ENCODE measurements around the gene PTCD1. TPM values are rescaled to one million over a fixed set of nuclear protein-coding genes. Genes with fewer than 3 reads are reported as not detected.
A peak's percentile ranks its signal among the peaks of the same experiment; 100 is the strongest.

PTCD1 gene
- total and polyA plus RNA-seq, 9 of the 15 experiments (the other 6 are each of a cell fraction or from before 2014, with no cell fraction given), result 0.46 to 17.1 (median 6.2) TPM

- TF ChIP-seq ZNF318 (IDR thresholded peaks at IDR 0.05; ENCODE audit: borderline replicate concordance in 1 of 2, low read depth in 1 of 2) (peak in 1 of 2 experiments; percentile 35; a peak in 1 of 4 replicates), DIDO1 (tag; IDR thresholded peaks at IDR 0.05; ENCODE audit: low read depth) (no peak), TCF3 (CRISPR knock-in tag; IDR thresholded peaks at IDR 0.05) (no peak), MTF1 (CRISPR knock-in tag; IDR thresholded peaks at IDR 0.05; ENCODE audit: borderline replicate concordance) (no peak), ZNF316 (IDR thresholded peaks at IDR 0.05) (peak; percentile 53), PRDM10 (IDR thresholded peaks at IDR 0.05; ENCODE audit: partially characterized antibody) (peak; percentile 29), ZZZ3 (IDR thresholded peaks at IDR 0.05) (no peak), SMAD4 (CRISPR knock-in tag; conservative IDR thresholded peaks at IDR 0.05) (no peak)
Measured at GRCh38 chr7:99380032-99380822, 58.4 kb downstream of the PTCD1 start (continued).
